HL-60 (cell line): ENCODE measurements around the gene PHKG2.

ENCODE experiments used
- CTCF ChIP-seq: IDR thresholded peaks from one replicate; pipeline ENCODE4 v1.5.1; 2011; ENCODE audit warnings: low read length, control low read depth, inconsistent platforms; ENCODE audit not compliant: insufficient read depth
- POLR2AphosphoS5 ChIP-seq: IDR thresholded peaks from 2 replicates; pipeline ENCODE4 v1.6.1; 2012; ENCODE audit warnings: low read depth
- REST ChIP-seq: IDR thresholded peaks from 2 replicates; pipeline ENCODE4 v1.6.1; 2012; ENCODE audit warnings: low read depth; ENCODE audit not compliant: insufficient replicate concordance

- TF ChIP-seq CTCF (no peak), POLR2AphosphoS5 (no peak), REST (no peak)
Measured at GRCh38 chr16:30744183-30744582, 4.0 kb upstream of the PHKG2 start.
